ENCODE measurements around the gene HCRT.

Gene HCRT

DNA sequence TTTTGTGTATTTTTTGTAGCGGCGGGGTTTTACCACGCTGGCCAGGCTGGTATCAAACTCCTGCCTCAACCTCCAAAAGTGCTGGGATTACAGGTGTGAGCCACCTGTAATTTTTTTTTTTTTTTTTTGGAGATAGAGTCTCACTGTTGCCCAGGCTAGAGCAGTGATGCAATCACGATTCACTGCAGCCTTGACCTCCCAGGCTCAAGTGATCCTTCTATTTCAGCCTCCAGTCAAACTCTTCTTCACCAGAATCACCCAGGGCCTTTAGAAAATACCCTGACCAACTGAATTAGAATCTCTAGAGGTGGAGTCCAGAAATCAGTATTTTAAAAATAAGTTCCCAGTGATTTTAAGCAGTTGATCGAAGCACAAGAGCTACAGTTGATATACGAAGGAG lies 50.1 kb downstream of the HCRT start:
- no peak for DNase-seq (ENCODE audit: low spot score)
- TF ChIP-seq, protein P1, sequence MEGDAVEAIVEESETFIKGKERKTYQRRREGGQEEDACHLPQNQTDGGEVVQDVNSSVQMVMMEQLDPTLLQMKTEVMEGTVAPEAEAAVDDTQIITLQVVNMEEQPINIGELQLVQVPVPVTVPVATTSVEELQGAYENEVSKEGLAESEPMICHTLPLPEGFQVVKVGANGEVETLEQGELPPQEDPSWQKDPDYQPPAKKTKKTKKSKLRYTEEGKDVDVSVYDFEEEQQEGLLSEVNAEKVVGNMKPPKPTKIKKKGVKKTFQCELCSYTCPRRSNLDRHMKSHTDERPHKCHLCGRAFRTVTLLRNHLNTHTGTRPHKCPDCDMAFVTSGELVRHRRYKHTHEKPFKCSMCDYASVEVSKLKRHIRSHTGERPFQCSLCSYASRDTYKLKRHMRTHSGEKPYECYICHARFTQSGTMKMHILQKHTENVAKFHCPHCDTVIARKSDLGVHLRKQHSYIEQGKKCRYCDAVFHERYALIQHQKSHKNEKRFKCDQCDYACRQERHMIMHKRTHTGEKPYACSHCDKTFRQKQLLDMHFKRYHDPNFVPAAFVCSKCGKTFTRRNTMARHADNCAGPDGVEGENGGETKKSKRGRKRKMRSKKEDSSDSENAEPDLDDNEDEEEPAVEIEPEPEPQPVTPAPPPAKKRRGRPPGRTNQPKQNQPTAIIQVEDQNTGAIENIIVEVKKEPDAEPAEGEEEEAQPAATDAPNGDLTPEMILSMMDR (IDR thresholded peaks at IDR 0.05; ENCODE audit: extremely low read depth, insufficient read depth, missing control alignments) = no peak
- in situ Hi-C loops (cut with MboI; ENCODE audit: low pct_unique_long_range_greater_than_20kb, low sequenced_read_pairs, unreplicated experiment) = no loop called here
